SW480 (cell line): Measurements from ENCODE around the gene RBFOX1.
"Not testable (repeated sequence)": the region's sequence is repeated elsewhere in the genome, so short reads cannot be mapped to it uniquely, and the experiment has no call there.

ENCODE experiments used
- DNase-seq: peaks from one replicate; pipeline ENCODE4 v3.0.0-alpha.2; 2016; ENCODE audit warnings: low spot score

RBFOX1 gene

GRCh38 chr16:7471268-7471667 lies 138.6 kb downstream of the RBFOX1 start:
- no peak for DNase-seq

GRCh38 chr16:7482032-7482431 lies 149.4 kb downstream of the RBFOX1 start:
- no peak for DNase-seq

- DNase-seq = no peak
These were observed 150.1 kb downstream of the RBFOX1 start for GRCh38 chr16:7482596-7483290.

- DNase-seq = no peak
These were observed 155.1 kb downstream of the RBFOX1 start for GRCh38 chr16:7487574-7488323.

GRCh38 chr16:7492122-7492521 lies 159.5 kb downstream of the RBFOX1 start:
- no peak for DNase-seq

GRCh38 chr16:7493133-7493532 lies 160.5 kb downstream of the RBFOX1 start:
- DNase-seq = no peak

GRCh38 chr16:7497691-7498090 lies 165.0 kb downstream of the RBFOX1 start:
- no peak for DNase-seq

- DNase-seq = no peak
These were observed 169.2 kb downstream of the RBFOX1 start for GRCh38 chr16:7501868-7502267.

GRCh38 chr16:7502591-7503157 lies 170.0 kb downstream of the RBFOX1 start:
- DNase-seq = not testable (repeated sequence)

- DNase-seq = no peak
These were observed 171.0 kb downstream of the RBFOX1 start for GRCh38 chr16:7503666-7504065.

GRCh38 chr16:7504844-7505243 lies 172.2 kb downstream of the RBFOX1 start:
- DNase-seq = no peak

GRCh38 chr16:7505495-7505894 lies 172.8 kb downstream of the RBFOX1 start:
- DNase-seq = no peak

- DNase-seq = no peak
These were observed 173.7 kb downstream of the RBFOX1 start for GRCh38 chr16:7506363-7506762.

- no peak for DNase-seq
These were observed 176.0 kb downstream of the RBFOX1 start for GRCh38 chr16:7508656-7509055.

GRCh38 chr16:7509963-7510601 lies 177.4 kb downstream of the RBFOX1 start:
- no peak for DNase-seq

- no peak for DNase-seq
These were observed 179.1 kb downstream of the RBFOX1 start for GRCh38 chr16:7511549-7512260.

GRCh38 chr16:7512503-7512902 lies 179.9 kb downstream of the RBFOX1 start:
- DNase-seq = no peak

- DNase-seq = peak; percentile 1
These were observed 180.8 kb downstream of the RBFOX1 start for GRCh38 chr16:7513429-7513828.

GRCh38 chr16:7515543-7515942 lies 182.9 kb downstream of the RBFOX1 start:
- DNase-seq = no peak

- no peak for DNase-seq
These were observed 184.9 kb downstream of the RBFOX1 start for GRCh38 chr16:7517496-7517895.

- DNase-seq = no peak
These were observed 185.5 kb downstream of the RBFOX1 start for GRCh38 chr16:7518158-7518557.

GRCh38 chr16:7521834-7522233 lies 189.2 kb downstream of the RBFOX1 start:
- no peak for DNase-seq
